Activated CD4-positive, CD25-positive, alpha-beta regulatory T cell treated with anti-CD3 and anti-CD28 coated beads, Interleukin-2, amount 50 U/mL, for 72 hours (primary cell): ENCODE measurements around the gene WAC.
A peak's percentile ranks its signal among the peaks of the same experiment; 100 is the strongest.
"Not testable (repeated sequence)": the region's sequence is repeated elsewhere in the genome, so short reads cannot be mapped to it uniquely, and the experiment has no call there.

Experiments
- DNase-seq: peaks from one replicate; pipeline ENCODE4 v3.0.0; 2021

WAC gene

DNA sequence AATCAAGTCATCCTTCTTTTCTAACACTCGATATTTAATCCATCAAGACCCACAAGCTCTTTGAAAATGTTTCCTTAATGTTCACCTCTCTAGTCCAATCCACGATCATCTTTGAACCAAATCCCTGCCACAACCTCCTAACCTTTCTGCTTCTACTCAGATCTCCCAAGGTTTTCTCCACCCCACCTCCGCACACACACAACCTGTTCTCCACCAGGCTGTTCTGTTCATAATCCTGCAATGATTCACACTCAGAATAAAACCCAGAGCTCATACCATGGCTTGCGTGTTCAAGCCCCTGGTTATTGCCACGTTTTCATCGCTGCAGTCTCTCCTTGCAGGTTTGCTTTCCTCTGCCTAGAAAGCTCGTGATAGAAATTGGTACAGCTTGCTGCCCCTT lies 90.6 kb downstream of the WAC start:
- no peak for DNase-seq

DNA sequence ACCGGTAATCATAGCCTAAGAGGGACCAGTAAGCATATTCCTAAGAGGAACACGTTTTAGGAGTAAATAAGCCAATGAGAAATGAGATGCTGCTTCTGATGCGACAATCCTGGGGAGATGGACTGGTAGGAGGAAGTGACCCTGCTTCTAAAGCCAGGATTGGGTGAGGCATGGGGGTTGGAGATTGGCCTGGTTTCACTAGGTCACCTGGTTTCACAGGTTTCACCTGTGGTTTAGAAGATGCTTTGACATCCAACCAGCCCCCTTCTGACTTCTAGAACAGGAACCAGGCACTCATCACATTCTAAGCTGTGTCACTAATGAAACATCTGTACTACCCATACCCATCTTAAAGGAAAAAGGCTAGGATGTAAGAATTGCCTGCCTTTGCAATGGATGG lies 91.4 kb downstream of the WAC start:
- no peak for DNase-seq

DNA sequence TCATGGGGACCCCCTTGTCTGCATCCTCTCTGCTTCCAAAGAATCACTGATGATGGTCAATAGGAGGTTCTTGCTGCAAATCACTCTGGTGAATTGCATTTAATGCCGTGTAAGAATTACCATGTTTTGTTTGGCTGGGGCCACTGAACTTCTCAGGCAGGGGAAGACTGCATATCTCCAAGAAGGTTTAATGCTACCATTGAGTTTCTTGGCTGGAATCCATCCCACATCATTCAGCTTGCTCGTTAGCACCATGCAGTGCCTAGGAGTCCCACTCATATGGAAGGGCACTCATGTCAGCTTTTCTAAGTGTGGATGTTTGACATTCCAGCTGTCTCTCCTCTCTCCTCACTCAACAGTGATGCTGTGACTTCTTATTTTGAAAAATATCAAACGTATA lies 94.2 kb downstream of the WAC start:
- no peak for DNase-seq

DNA sequence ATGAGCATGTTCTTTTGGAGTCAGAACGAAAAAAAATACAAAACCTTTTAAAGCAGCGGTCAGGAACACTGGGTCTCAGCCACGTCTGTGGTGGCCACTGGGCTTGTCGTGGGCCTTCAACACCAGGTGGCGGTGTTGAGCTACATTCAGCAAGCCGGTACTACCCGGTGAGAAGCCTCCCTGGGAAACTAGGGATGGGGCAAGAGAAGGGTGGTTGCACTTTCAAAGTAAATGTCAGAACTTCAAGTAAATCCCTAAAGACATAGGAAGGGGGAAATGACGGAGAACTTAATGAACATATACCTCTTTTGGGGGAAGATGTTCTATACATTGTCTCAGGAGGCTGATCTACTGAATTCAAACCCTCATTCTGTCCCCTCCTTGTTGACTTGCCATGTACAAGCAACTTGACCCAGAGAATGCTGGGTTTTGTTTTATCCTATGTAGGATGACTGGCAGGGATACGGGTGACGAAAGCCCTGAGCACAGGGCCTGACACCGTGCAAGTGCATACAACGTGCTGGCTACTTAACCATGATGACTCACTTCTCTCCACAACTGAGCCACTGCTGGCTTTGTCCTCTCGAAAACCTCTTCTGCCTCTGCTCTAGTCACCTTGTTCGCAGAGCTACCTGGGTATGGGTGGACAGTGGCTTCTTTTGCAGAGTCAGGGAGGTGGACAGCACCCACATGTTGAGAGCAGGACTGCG lies 95.4 kb downstream of the WAC start:
- peak; percentile 72 for DNase-seq

- no peak for DNase-seq
Observed at GRCh38 chr10:28631896-28632583, 99.1 kb downstream of the WAC start.

DNA sequence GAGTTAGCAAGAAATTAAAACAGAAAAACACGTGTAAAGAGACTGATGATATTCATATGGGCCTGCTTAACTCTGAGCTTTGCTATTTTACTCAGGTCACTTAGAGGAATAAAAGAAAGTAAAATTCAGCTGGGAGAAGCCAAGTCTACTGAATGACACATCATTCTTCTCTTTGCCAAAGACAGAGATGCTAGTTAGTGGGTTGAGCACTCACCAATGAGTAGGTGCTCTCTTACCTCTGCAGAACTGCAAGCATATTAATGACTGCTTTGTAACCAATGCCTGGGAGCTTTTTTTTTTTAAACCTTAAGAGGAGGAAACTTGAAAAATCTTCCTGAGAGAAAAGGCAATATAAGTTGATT lies 99.6 kb downstream of the WAC start:
- DNase-seq: no peak

DNA sequence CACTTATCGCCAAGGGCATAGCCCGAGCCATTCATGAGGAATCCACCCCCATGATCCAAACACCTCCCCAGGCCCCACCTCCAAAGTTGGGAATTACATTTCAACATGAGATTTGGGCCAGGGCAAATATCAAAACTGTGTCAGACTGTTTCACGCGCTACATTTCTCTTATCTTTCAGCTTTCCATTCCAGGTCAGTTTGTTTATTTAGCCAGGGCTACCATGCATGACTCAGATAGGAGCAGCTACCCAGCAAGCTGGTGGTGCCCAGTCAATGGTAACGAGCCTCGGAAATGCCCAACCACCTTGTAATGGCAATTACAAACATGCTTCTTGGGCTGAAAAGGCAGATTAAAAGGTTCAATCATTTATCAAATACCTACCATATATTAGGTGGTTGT lies 100.8 kb downstream of the WAC start:
- no peak for DNase-seq

GRCh38 chr10:28637346-28637745 lies 104.4 kb downstream of the WAC start:
- no peak for DNase-seq

DNA sequence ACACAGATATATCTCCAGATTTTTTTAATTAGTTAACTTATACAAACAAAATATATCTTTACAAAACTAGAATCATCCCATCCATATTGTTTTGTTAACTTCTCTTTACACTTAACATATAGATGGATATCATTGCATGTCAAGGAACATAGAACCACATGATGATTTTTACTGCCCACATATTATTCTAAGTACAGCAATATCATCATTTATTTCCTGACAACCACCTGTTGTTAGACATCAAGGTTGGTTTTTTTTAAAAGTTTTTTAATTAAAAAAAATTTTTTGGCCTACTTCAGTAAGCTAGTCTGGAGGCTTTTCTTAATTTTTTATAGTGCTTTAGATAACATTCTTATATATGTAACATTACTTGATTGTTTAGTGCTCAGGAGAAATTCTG lies 105.5 kb downstream of the WAC start:
- DNase-seq: no peak

DNA sequence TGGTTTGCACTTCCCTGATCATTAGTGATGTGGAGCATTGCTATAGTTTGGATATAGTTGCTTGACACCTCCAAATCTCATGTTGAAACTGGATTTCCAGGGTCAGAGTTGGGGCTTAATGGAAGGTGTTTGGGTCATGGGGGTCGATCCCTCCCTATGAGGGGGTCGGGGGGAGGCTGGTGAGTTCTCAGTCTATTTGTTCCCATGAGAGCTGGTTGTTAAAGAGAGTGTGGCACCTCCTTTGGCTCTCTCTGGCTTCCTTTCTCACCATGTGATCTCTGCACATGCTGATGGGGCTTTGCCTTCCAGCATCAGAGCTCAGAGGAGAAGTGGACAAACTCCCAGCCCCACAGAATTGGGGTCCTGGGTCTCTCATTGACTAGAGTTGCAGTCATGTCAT lies 107.6 kb downstream of the WAC start:
- no peak for DNase-seq

DNA sequence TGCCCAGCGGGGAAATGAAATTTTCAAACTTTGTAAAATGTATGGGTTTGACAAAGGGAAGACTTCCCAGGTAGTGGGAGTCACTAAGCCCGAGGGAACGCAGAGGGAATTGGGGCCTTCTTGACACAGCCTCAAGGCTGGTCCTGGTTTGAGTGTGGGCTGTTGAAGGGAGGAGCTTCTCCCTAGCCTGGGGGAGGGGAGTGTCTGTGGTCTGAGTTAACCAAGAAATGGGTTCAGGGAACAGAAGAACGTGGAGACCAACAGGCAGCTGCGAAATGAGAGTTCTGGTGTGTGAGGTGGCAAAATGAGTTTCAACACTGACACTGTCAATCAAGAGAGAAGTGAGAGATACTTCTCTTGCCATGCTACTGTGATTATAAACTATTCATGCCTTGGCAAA lies 111.7 kb downstream of the WAC start:
- no peak for DNase-seq

- DNase-seq: no peak
Observed at GRCh38 chr10:28652106-28652505, 119.2 kb downstream of the WAC start.

- no peak for DNase-seq
Observed at GRCh38 chr10:28652703-28653102, 119.8 kb downstream of the WAC start.

DNA sequence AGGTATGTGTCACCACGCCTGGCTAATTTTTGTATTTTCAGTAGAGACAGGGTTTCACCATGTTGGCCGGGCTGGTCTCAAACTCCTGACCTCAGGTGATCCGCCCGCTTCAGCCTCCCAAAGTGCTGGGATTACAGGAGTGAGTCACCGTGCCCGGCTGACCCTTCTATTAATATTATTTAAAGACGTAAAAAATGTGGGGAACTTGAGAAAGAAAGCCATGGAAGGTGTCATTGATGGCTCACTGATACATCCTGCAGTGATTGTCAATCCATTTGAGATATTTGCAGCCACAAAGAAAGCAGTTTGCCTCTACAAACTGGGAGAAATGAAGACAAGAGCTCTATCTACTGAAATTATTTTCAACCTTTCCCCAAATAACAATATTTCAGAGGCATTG lies 125.9 kb downstream of the WAC start:
- not testable (repeated sequence) for DNase-seq

- no peak for DNase-seq
Observed at GRCh38 chr10:28661035-28661434, 128.1 kb downstream of the WAC start.

DNA sequence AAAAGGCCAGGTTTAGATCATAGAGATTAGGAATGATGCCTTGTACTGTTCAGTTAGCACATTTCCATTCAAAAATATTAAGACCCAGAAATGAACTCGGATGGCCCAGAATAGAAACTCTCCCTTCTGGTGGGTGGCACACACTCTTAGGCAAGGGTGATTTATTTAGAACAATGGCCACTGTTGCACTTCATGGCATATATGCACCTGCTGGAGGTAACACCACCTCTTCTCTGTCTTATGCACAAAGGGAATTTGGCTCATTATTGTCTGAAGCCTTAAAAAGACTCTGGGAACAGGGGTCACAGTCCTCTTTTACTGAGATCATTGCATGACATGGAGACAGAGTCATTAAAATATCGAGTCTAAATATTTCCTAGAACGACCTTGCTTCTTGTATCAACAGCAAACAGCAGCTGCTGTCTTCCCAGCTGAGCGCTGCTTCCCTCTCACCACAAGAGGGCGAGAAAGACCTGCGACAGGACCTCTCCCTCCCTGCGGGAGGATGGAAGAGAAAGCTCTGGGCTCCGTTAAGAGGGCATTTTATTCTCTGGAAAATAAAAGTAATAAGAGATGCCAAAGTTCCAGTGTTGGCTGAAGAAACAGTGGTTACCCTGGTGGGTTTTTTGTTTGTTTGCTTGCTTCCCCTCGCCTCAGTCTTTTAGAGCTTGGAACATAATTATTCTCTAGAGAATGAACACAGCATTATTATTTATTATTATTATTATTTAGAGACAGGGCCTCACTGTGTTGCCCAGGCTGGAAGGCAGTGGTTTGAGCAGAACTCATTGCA lies 130.9 kb downstream of the WAC start:
- peak; percentile 57 for DNase-seq

DNA sequence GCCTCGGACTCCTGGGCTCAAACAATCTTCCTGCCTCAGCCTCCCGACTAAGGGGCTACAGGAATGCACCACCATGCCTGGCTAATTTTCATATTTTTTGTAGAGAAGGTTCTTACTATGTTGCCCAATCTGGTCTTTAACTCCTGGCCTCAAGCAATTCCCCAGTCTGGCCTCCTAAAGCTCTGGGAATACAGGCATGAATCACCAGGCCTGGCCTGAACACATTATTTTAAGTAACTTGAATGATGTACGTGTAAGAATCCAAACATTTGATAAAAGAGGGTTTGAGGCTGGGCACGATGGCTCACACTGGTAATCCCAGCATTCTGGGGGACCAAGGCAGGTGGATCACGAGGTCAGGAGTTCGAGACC lies 131.4 kb downstream of the WAC start:
- DNase-seq: no peak

- DNase-seq: no peak
Observed at GRCh38 chr10:28666751-28667467, 134.0 kb downstream of the WAC start.

GRCh38 chr10:28668363-28669226 lies 135.7 kb downstream of the WAC start:
- DNase-seq: peak; percentile 31

- DNase-seq: no peak
Observed at GRCh38 chr10:28669227-28670173, 136.6 kb downstream of the WAC start.
